HEK293 (cell line): ENCODE results near the gene LRFN2.

ENCODE experiments used
- CTCF ChIA-PET: fragments of 350-600 bp; formaldehyde crosslinking; extraction: SDS; loops from one replicate; lab custom pipeline; 2021; ENCODE audit warnings: antibody characterized with exemption; lab: Yijun Ruan, JAX
- POLR2A ChIA-PET: fragments of 300-600 bp; formaldehyde crosslinking; extraction: SDS; loops from one replicate; lab custom pipeline; 2020; ENCODE audit warnings: antibody characterized with exemption, inconsistent platforms; lab: Yijun Ruan, JAX
- H3K27ac ChIP-seq: fragments of 200-500 bp; sonication (Bioruptor generic); 2 replicates; pipeline ENCODE4 v1.5.1; 2014; ENCODE audit warnings: low read depth, low read length, control low read depth, inconsistent platforms; ENCODE audit errors: extremely low read depth
- H3K36me3 ChIP-seq, 2 experiments: fragments of 200-500 bp in 1 of 2; sonication (Bioruptor generic) in 1 of 2; 1 replicate in 1 of 2; 2 replicates in 1 of 2; pipeline ENCODE4 v1.5.1; 2014 to 2017; ENCODE audit warnings: inconsistent platforms in 2 of 2, low read length in 2 of 2; ENCODE audit not compliant: control insufficient read depth in 2 of 2, insufficient read depth in 1 of 2
- H3K4me1 ChIP-seq: fragments of 200-500 bp; sonication (Bioruptor generic); 2 replicates; pipeline ENCODE4 v1.5.1; 2014; ENCODE audit warnings: mild to moderate bottlenecking, low read length, inconsistent platforms; ENCODE audit not compliant: control insufficient read depth, insufficient read depth
- H3K4me3 ChIP-seq: 2 replicates; pipeline ENCODE4 v1.5.1; 2011; ENCODE audit warnings: low read depth, mild to moderate bottlenecking, control low read depth, low read length, moderate library complexity
- H3K9me3 ChIP-seq: fragments of 200-500 bp; sonication (Bioruptor generic); 2 replicates; pipeline ENCODE4 v1.5.1; 2014; ENCODE audit warnings: low read depth, low read length, inconsistent platforms; ENCODE audit not compliant: control insufficient read depth, insufficient read depth
- ELK4 ChIP-seq: IDR thresholded peaks from 2 replicates; pipeline ENCODE4 v1.6.1; 2011; ENCODE audit warnings: mild to moderate bottlenecking, low read depth, low read length, borderline replicate concordance
- GLIS1 ChIP-seq: fragments of 450-650 bp; formaldehyde crosslinking; IDR thresholded peaks from 2 replicates; pipeline ENCODE4 v1.5.1; 2016; ENCODE audit warnings: missing biosample characterization, missing genetic modification characterization
- HOXD13 ChIP-seq: sonication (generic); formaldehyde crosslinking; IDR thresholded peaks from 2 replicates; pipeline ENCODE4 v1.8.0; 2022; ENCODE audit warnings: missing genetic modification reagents, borderline replicate concordance
- KLF1 ChIP-seq: fragments of 450-650 bp; formaldehyde crosslinking; IDR thresholded peaks from 2 replicates; pipeline ENCODE4 v1.5.1; 2016; ENCODE audit warnings: missing biosample characterization, missing genetic modification characterization
- OSR2 ChIP-seq: fragments of 450-650 bp; formaldehyde crosslinking; IDR thresholded peaks from 2 replicates; pipeline ENCODE4 v1.5.1; 2016; ENCODE audit warnings: missing biosample characterization, missing genetic modification characterization
- SCRT2 ChIP-seq: fragments of 450-650 bp; formaldehyde crosslinking; IDR thresholded peaks from 2 replicates; pipeline ENCODE4 v1.5.1; 2016; ENCODE audit warnings: missing biosample characterization, missing genetic modification characterization
- SP2 ChIP-seq: fragments of 450-650 bp; formaldehyde crosslinking; IDR thresholded peaks from 2 replicates; pipeline ENCODE4 v1.5.1; 2016; ENCODE audit warnings: missing biosample characterization, missing genetic modification characterization
- SP7 ChIP-seq: fragments of 450-650 bp; formaldehyde crosslinking; IDR thresholded peaks from 2 replicates; pipeline ENCODE4 v1.5.1; 2016; ENCODE audit warnings: missing biosample characterization, missing genetic modification characterization
- ZBTB1 ChIP-seq: fragments of 450-650 bp; formaldehyde crosslinking; IDR thresholded peaks from 2 replicates; pipeline ENCODE4 v1.5.1; 2016; ENCODE audit warnings: missing biosample characterization, missing genetic modification characterization
- ZIC2 ChIP-seq: fragments of 450-650 bp; formaldehyde crosslinking; IDR thresholded peaks from 2 replicates; pipeline ENCODE4 v1.5.1; 2016; ENCODE audit warnings: missing biosample characterization, missing genetic modification characterization
- ZNF114 ChIP-seq: fragments of 450-650 bp; formaldehyde crosslinking; IDR thresholded peaks from 2 replicates; pipeline ENCODE4 v1.5.0; 2017; ENCODE audit warnings: missing biosample characterization, missing genetic modification characterization
- ZNF157 ChIP-seq: fragments of 450-650 bp; formaldehyde crosslinking; IDR thresholded peaks from 2 replicates; pipeline ENCODE4 v1.5.1; 2016; ENCODE audit warnings: missing biosample characterization, missing genetic modification characterization
- ZNF280D ChIP-seq: fragments of 450-650 bp; formaldehyde crosslinking; IDR thresholded peaks from 2 replicates; pipeline ENCODE4 v1.5.1; 2016; ENCODE audit warnings: missing biosample characterization, missing genetic modification characterization
- ZNF341 ChIP-seq: fragments of 450-650 bp; formaldehyde crosslinking; IDR thresholded peaks from 2 replicates; pipeline ENCODE4; 2016; ENCODE audit warnings: low read depth, missing biosample characterization, missing genetic modification characterization
- ZNF37A ChIP-seq: fragments of 450-650 bp; IDR thresholded peaks from 2 replicates; pipeline ENCODE4 v1.5.1; 2018; ENCODE audit warnings: missing biosample characterization, missing genetic modification characterization
- ZNF423 ChIP-seq: fragments of 450-650 bp; formaldehyde crosslinking; IDR thresholded peaks from 2 replicates; pipeline ENCODE4 v1.5.1; 2016; ENCODE audit warnings: missing biosample characterization, missing genetic modification characterization
- ZNF449 ChIP-seq: fragments of 450-650 bp; formaldehyde crosslinking; IDR thresholded peaks from 2 replicates; pipeline ENCODE4 v1.5.1; 2017; ENCODE audit warnings: missing biosample characterization, mild to moderate bottlenecking, missing genetic modification characterization, moderate library complexity
- ZNF501 ChIP-seq: fragments of 450-650 bp; formaldehyde crosslinking; IDR thresholded peaks from 2 replicates; pipeline ENCODE4 v1.5.1; 2016; ENCODE audit warnings: missing biosample characterization, missing genetic modification characterization
- ZNF529 ChIP-seq: fragments of 450-650 bp; formaldehyde crosslinking; IDR thresholded peaks from 2 replicates; pipeline ENCODE4 v1.5.1; 2017; ENCODE audit warnings: missing genetic modification characterization, missing biosample characterization; ENCODE audit not compliant: insufficient replicate concordance
- ZNF549 ChIP-seq: fragments of 450-650 bp; IDR thresholded peaks from 2 replicates; pipeline ENCODE4 v1.5.1; 2018; ENCODE audit warnings: missing biosample characterization, missing genetic modification characterization, mild to moderate bottlenecking, inconsistent platforms, moderate library complexity
- ZNF558 ChIP-seq: fragments of 450-650 bp; formaldehyde crosslinking; IDR thresholded peaks from 2 replicates; pipeline ENCODE4 v1.5.1; 2016; ENCODE audit warnings: missing biosample characterization, missing genetic modification characterization
- ZNF571 ChIP-seq: fragments of 450-650 bp; formaldehyde crosslinking; IDR thresholded peaks from 2 replicates; pipeline ENCODE4 v1.5.0; 2017; ENCODE audit warnings: missing biosample characterization, missing genetic modification characterization
- ZNF585B ChIP-seq: fragments of 450-650 bp; formaldehyde crosslinking; IDR thresholded peaks from 2 replicates; pipeline ENCODE4 v1.5.1; 2016; ENCODE audit warnings: missing biosample characterization, missing genetic modification characterization
- ZNF629 ChIP-seq: fragments of 450-650 bp; formaldehyde crosslinking; IDR thresholded peaks from 2 replicates; pipeline ENCODE4 v1.5.1; 2017; ENCODE audit warnings: missing biosample characterization, missing genetic modification characterization
- ZNF843 ChIP-seq: fragments of 450-650 bp; formaldehyde crosslinking; IDR thresholded peaks from 2 replicates; pipeline ENCODE4 v1.5.1; 2016; ENCODE audit warnings: missing biosample characterization, missing genetic modification characterization
- ZSCAN4 ChIP-seq: fragments of 450-650 bp; formaldehyde crosslinking; IDR thresholded peaks from 2 replicates; pipeline ENCODE4 v1.5.1; 2017; ENCODE audit warnings: missing biosample characterization, missing genetic modification characterization
- ZSCAN5A ChIP-seq: fragments of 450-650 bp; formaldehyde crosslinking; IDR thresholded peaks from 2 replicates; pipeline ENCODE4 v1.5.1; 2016; ENCODE audit warnings: missing biosample characterization, missing genetic modification characterization

Gene LRFN2

GRCh38 chr6:40559056-40559455, 28.1 kb downstream of the LRFN2 start:
- Histone ChIP-seq H3K36me3 (no peaks in the 10 kb centered on the region), H3K4me1 (no peaks in the 10 kb centered on the region), H3K9me3 (no peaks in the 10 kb centered on the region), H3K4me3 (no peak overlapping the region), H3K27ac (no peak overlapping the region)
- TF ChIP-seq ZBTB1 (tag by site-specific recombination) (no peak), SP2 (tag by site-specific recombination) (no peak), ZNF571 (tag by site-specific recombination) (no peak), ZNF423 (no peak), ZNF114 (tag by site-specific recombination) (no peak), ZNF529 (tag by site-specific recombination) (no peak), HOXD13 (no peak), ZNF549 (tag by site-specific recombination) (no peak), ZNF585B (no peak), ZNF629 (tag by site-specific recombination) (no peak), OSR2 (no peak), ZNF558 (tag by site-specific recombination) (no peak), ZNF280D (tag by site-specific recombination) (no peak), ZNF501 (tag by site-specific recombination) (no peak)
- ChIA-PET CTCF (interaction anchor here (1.1 to 2.7 kb wide), 2 partner anchors 9 to 18 kb away, joined by 4 to 11 read pairs; no protein-coding TSS in a partner anchor), POLR2A (no interaction called here)

- no peak overlapping the region for H3K27ac ChIP-seq
- ChIA-PET POLR2A (no interaction called here), CTCF (interaction anchor here (0.6 to 2.7 kb wide), 2 partner anchors 8 to 501 kb away, joined by 3 to 11 read pairs; no protein-coding TSS in a partner anchor)
- H3K36me3 ChIP-seq: no peaks in the 10 kb centered on the region
- H3K4me3 ChIP-seq: no peak overlapping the region
- TF ChIP-seq KLF1 (no peak), ZSCAN4 (tag by site-specific recombination) (no peak), GLIS1 (tag by site-specific recombination) (peak; percentile 49), ZNF114 (tag by site-specific recombination) (no peak), ZIC2 (peak; percentile 39; the same call in 1 of the 2 replicates), ZNF37A (no peak), ZNF341 (tag by site-specific recombination) (peak; percentile 44), ZNF843 (tag by site-specific recombination) (no peak), SCRT2 (tag by site-specific recombination) (no peak), ZNF449 (no peak), ELK4 (no peak), SP7 (no peak), ZNF157 (tag by site-specific recombination) (no peak), ZSCAN5A (tag by site-specific recombination) (no peak)
- no peaks in the 10 kb centered on the region for H3K4me1 ChIP-seq
- H3K9me3 ChIP-seq: no peaks in the 10 kb centered on the region
Measured at GRCh38 chr6:40558102-40558501, 29.1 kb downstream of the LRFN2 start.
